GM21528 (cell line): ENCODE measurements around the gene KLK7.

ENCODE experiments used
- ATAC-seq: cut with Tn5 transposase; IDR thresholded peaks from one replicate; pipeline ENCODE4 v1.9.1; 2021; ENCODE audit warnings: mild to moderate bottlenecking, moderate library complexity; ENCODE audit not compliant: unreplicated experiment, low FRiP score

Gene KLK7

DNA sequence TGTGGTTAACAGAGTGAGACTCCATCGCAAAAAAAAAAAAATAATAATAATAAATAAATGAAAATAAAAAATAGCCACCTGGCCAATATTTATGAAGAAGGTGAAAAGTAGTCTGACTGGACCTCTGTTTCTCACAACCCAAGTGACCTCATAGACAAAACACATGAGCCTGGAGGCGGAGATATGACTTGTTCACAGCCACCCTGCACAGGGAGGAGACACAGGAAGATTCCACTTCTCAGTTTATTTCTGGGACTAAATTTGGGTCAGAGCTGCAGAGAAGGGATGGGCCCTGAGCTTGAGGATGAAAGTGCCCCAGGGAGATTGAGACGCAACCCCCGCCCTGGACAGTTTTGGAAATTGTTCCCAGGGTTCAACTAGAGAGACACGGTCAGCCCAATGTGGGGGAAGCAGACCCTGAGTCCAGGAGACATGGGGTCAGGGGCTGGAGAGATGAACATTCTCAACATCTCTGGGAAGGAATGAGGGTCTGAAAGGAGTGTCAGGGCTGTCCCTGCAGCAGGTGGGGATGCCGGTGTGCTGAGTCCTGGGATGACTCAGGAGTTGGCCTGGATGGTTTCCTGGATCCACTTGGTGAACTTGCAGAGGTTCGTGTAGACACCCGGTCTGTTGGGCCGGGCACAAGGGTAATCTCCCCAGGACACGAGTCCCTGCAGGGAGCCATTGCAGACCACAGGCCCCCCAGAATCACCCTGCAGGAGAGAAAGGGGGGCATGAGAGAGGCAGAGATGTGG lies 40.5 kb downstream of the KLK7 start:
- no peak for ATAC-seq

GRCh38 chr19:50939596-50939995 lies 44.1 kb downstream of the KLK7 start:
- ATAC-seq, result no peak

DNA sequence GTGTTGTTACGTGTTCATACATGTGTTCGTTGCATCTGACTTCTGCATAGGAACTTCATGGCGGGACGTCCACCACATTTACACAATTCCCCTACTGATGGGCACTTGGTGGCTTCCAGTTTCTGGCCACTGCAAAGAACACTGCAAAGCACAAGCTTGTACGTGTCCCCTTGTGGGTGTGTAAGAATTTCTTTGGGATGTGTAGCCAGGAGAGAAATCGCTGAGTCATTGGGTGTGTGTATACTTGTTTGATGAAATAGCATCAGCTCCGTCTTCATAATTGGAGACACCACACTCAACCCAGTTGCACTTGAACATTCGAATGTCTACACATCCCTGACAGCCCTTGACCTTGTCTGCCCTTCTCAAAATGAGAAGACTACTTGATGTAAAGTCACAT lies 50.1 kb downstream of the KLK7 start:
- ATAC-seq, result no peak

- no peak for ATAC-seq
These were observed 51.0 kb downstream of the KLK7 start for GRCh38 chr19:50932690-50933083.

- ATAC-seq, result no peak
These were observed 51.6 kb downstream of the KLK7 start for GRCh38 chr19:50932018-50932689.

DNA sequence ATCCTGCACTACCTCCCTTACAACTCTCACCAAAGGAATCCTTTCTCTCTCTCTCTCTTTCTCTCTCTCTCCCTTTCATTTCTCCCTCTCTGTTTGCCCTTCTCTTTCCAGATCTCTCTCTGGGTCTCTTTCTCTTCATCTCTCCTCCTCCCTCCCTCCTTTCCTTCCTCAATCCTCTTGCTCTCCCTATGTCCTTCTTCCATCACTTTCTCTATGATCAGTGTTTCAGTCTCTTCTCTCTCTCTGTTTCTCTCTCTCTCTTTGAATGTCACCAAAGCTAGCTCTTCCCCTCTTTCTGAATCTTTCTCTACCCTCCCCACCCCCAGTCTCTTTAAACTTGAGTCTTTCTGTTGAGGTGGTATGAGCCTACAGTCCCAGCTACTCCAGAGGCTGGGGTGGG lies 52.7 kb downstream of the KLK7 start:
- no peak for ATAC-seq

DNA sequence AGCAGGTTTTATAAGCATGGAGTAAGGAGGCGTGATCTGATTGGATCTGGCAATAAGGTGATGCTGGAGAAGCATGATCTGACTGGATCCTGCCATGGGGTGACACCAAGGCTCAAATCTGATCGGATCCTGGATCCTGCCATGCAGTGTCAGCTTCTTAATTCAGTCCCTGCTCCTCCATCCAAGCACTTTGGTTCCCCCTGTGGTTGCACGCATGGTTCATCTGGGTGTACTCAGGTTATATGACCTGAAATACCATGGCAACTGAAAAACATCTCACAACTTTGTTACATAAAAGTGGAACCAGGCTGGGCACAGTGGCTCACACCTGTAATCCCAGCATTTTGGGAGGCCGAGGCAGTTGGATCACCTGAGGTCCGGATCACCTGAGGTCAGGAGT lies 54.9 kb downstream of the KLK7 start:
- ATAC-seq, result no peak
